ENCODE results near the gene SVIL.
"Not testable (repeated sequence)": the region's sequence is repeated elsewhere in the genome, so short reads cannot be mapped to it uniquely, and the experiment has no call there.

The SVIL gene

DNA sequence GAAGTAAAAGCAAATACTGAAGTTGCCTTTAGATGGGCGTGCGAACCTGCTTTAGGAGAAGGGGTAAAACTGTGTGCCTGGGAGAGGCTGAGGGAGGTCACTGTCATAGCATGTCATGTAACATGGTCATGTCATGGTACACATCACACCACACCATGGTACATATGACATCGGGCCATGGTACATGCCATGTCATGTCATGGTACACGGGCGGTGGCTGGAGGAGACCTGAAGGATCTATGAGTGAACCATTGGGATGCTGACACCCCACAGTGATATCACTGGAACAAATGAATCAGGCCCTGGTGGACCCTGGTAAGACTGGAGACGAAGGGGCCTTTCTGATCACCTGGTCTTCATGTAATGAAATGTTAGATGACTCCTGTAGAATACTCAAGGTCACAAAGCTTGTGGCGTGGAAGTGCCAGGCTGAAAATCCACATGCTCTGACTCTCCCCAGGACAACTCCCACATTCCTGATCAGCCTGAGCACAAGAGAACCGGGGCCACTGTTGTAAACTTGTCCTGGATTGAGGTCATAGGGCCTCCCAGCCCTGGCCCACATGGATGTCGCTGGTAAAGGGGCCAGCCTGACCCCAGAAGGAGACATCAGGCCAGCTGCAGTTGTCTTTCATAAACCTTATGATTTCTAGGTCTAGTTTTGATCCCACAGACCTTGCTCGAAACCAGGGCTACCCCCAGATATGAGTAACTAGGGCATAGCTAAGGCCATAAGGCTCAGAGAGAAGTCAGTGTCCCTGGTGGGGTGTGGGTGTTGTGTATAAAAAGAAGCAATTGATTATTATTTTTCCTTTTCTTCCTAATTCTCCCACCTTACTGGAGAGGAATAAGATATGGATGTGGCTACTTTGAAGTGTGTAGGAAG lies 60.3 kb downstream of the SVIL start:
- DNase-seq (ENCODE audit: low spot score) = not testable (repeated sequence)

DNA sequence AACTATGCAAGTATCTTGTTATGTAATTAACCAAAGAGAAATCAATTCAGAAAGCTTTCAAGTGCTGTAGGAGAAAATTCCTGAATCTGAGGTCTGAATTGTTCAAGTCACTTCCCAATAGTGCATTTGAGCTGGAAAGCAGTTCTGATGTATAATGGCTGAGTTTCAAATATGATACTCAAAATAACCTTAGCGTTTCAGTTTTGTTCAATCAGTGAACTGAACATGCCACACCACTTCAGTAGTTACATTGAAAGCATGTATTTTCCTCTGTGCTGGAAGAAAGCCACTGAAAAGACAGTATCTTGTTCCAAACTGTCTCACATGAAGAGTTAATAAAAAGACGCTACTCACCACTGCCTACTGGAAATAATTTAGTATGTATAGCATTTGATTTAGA lies 64.5 kb downstream of the SVIL start:
- not testable (repeated sequence) for DNase-seq (ENCODE audit: low spot score)

DNA sequence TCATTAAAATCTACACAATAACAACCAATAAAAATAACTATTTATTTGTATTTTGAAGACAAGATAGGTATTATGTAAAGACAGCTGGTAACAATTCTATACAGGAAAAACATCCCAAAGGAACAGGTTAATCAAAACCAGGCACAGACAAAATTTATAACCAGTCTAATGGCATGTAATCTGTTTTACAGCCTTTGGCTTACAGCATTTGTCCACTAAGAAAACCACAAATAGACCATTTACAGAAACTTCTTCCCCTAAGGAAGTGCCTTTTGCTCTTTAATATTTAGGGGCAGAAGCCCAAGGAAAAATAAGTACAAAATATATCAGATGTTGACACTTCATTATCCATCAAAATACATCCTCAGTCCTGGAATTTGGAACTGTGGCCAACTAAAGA lies 65.0 kb downstream of the SVIL start:
- no peak for DNase-seq (ENCODE audit: low spot score)

DNA sequence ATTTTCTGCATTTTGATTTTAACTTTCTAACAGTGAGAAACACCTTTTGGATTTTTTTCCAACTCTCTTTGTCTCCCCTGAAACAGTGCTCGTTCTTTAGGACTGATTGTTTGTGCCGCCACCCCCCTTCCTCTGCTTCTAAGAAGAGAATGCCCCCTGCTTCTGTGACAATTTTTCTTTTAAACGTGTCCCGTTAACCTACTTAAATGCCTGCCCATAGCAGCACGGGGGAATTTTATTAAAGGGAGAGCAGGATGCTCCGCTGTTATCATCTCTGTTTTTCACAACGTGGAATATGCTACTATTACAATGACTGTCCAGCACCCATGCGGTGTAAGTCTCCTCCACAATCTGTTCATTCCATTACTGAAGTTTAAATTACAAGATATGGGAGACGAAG lies 67.8 kb downstream of the SVIL start:
- no peak for DNase-seq (ENCODE audit: low spot score)

DNA sequence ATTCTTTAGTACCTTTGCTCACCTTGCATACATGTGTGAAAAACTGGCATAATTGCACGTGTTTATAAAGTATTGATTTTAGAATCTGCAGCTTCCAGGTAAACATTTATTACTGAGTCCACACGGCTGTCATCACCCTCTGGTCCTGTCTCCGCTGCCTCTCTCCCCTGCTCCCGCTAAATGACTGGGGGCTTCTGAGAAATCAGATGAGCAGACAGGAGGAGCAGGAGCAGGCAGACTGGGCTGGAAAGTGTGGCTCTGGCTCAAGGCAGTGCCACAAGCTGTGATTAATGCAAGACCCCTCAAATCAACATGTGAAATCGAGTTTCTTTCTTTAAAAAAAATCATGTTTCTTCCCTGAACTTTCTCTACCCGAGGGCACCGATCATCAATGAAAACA lies 68.6 kb downstream of the SVIL start:
- DNase-seq (ENCODE audit: low spot score) = not testable (repeated sequence)

GRCh38 chr10:29563420-29564035 lies 71.2 kb downstream of the SVIL start:
- DNase-seq (ENCODE audit: low spot score) = no peak

GRCh38 chr10:29563006-29563405 lies 71.8 kb downstream of the SVIL start:
- DNase-seq (ENCODE audit: low spot score) = not testable (repeated sequence)

GRCh38 chr10:29559996-29560395 lies 74.8 kb downstream of the SVIL start:
- DNase-seq (ENCODE audit: low spot score) = no peak

DNA sequence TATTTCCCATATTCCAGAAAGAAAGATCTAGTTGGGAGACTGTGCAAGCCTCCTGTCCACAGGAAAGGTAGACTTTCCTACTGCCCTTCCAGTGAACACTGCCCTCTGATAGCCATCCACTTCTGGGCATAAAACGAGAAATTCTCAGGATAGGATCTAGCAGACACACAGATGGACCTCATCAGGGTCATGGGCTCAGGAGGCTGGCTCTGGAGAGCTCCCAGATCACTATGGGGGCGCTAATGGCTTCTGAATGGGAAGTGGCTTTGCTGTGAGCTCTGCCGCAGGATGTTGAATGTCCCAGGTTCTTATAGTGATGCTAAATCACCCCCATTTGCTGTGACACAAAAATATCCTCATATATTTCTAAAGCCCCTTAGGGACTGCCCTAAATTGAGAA lies 77.1 kb downstream of the SVIL start:
- no peak for DNase-seq (ENCODE audit: low spot score)

- DNase-seq (ENCODE audit: low spot score) = no peak
These were observed 78.9 kb downstream of the SVIL start for GRCh38 chr10:29555746-29556481.

GRCh38 chr10:29555091-29555745 lies 79.6 kb downstream of the SVIL start:
- no peak for DNase-seq (ENCODE audit: low spot score)

GRCh38 chr10:29554660-29555059 lies 80.1 kb downstream of the SVIL start:
- no peak for DNase-seq (ENCODE audit: low spot score)

DNA sequence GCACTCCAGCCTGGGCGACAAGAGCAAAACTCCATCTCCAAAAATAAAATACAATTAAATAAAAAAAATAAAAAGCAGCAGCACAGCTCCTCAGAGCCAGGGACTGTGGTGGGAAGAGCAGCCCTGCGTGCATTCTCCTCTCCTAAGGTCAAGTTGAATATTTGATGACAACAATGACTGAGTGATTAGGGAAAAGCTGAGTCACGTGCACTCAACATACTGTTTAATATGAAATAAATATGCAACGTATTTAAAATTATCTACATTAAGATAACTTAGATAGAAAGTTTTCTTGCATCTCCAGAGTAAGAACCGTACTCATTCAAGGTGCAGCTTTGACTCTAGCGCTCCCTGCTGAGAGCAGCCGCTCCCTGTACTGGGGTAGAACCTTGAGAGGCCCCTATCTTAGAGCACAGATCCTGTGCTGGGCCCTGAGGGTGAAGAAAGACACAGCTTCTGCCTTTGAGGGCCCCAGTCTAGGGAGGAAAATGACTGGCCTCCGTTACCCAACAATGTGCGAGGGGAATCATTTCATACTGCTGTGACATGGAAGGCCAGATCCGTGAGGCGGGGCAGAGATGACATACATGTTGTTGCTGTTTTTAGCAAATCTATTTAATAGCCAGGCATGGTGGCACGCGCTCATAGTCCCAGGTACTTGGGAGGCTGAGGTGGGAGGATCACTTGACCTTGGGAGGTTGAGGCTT lies 81.1 kb downstream of the SVIL start:
- DNase-seq (ENCODE audit: low spot score) = no peak

DNA sequence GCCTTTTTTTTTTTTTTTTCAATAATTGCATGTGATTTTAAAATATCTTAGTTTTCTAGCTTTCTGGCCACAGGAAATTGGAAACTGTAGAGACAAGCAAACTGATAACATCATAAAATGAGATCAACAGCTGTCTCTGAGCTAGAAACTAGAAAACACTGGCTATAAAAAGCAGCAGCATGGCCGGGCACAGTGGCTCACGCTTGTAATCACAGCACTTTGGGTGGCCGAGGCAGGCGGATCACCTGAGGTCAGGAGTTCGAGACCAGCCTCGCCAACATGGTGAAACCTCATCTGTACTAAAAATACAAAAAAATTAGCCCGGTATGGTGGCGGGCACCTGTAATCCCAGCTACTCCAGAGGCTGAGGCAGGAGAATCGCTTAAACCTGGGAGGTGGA lies 81.7 kb downstream of the SVIL start:
- not testable (repeated sequence) for DNase-seq (ENCODE audit: low spot score)

GRCh38 chr10:29549493-29549892 lies 85.3 kb downstream of the SVIL start:
- DNase-seq (ENCODE audit: low spot score) = not testable (repeated sequence)

- DNase-seq (ENCODE audit: low spot score) = no peak
These were observed 87.9 kb downstream of the SVIL start for GRCh38 chr10:29546773-29547313.

GRCh38 chr10:29545122-29545521 lies 89.6 kb downstream of the SVIL start:
- DNase-seq (ENCODE audit: low spot score) = no peak

GRCh38 chr10:29543715-29544114 lies 91.1 kb downstream of the SVIL start:
- no peak for DNase-seq (ENCODE audit: low spot score)

DNA sequence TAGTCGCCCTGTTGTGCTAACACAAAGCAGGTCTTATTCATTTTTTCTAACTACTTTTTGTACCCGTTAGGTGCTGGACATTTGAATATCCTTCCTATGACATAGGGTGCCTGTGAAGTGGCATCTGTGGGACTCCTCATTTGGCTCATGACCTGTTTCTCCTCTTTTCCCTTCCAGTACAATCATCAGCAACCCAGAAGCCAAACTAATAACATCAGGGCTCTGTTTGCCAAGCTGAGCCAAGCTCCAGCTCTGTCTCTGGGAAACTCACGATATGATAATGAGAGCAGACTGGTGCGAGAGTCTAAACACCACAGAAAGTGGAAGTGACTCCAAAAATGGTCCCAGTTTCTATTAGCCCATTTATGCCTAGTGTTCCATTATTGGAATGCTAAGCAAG lies 92.0 kb downstream of the SVIL start:
- no peak for DNase-seq (ENCODE audit: low spot score)

GRCh38 chr10:29541422-29542210 lies 93.2 kb downstream of the SVIL start:
- DNase-seq (ENCODE audit: low spot score) = no peak

- DNase-seq (ENCODE audit: low spot score) = no peak
These were observed 94.8 kb downstream of the SVIL start for GRCh38 chr10:29540016-29540415.

Data from hematopoietic multipotent progenitor cell treated with erythropoietin and hydrocortisone succinate and interleukin-3 and kit ligand, for 15 days (in vitro differentiated cells).